Sigmoid colon (tissue), 4 donors: ENCODE results near the gene RNF7.

Experiments
- POLR2AphosphoS5 ChIP-seq, 4 donors: sonication (generic); formaldehyde crosslinking; IDR thresholded peaks; one replicate each; pipeline ENCODE4 v1.6.1; 2017; ENCODE audit warnings: antibody characterized with exemption in 4 of 4
- TF ChIP-seq, protein P1 (sequence below), 4 experiments: fragments of 450-650 bp in 3 of 4; fragments of 200-600 bp in 1 of 4; IDR thresholded peaks; one replicate each; pipeline ENCODE4 v1.5.1; 2016 to 2019; ENCODE audit warnings: antibody characterized with exemption in 4 of 4, mild to moderate bottlenecking in 3 of 4, moderate library complexity in 2 of 4

- TF ChIP-seq, protein P1, sequence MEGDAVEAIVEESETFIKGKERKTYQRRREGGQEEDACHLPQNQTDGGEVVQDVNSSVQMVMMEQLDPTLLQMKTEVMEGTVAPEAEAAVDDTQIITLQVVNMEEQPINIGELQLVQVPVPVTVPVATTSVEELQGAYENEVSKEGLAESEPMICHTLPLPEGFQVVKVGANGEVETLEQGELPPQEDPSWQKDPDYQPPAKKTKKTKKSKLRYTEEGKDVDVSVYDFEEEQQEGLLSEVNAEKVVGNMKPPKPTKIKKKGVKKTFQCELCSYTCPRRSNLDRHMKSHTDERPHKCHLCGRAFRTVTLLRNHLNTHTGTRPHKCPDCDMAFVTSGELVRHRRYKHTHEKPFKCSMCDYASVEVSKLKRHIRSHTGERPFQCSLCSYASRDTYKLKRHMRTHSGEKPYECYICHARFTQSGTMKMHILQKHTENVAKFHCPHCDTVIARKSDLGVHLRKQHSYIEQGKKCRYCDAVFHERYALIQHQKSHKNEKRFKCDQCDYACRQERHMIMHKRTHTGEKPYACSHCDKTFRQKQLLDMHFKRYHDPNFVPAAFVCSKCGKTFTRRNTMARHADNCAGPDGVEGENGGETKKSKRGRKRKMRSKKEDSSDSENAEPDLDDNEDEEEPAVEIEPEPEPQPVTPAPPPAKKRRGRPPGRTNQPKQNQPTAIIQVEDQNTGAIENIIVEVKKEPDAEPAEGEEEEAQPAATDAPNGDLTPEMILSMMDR (IDR thresholded peaks at IDR 0.05) = no peak
- TF ChIP-seq POLR2AphosphoS5 (IDR thresholded peaks at IDR 0.05) = no peak
Measured at GRCh38 chr3:141784531-141784930, 46.4 kb downstream of the RNF7 start.
